ENCODE results near the gene ATP9B. TPM values are rescaled to one million over a fixed set of nuclear protein-coding genes. Genes with fewer than 3 reads are reported as not detected.

The ATP9B gene
- total RNA-seq, 1 donor from 2014 or later: 52.0 TPM

DNA sequence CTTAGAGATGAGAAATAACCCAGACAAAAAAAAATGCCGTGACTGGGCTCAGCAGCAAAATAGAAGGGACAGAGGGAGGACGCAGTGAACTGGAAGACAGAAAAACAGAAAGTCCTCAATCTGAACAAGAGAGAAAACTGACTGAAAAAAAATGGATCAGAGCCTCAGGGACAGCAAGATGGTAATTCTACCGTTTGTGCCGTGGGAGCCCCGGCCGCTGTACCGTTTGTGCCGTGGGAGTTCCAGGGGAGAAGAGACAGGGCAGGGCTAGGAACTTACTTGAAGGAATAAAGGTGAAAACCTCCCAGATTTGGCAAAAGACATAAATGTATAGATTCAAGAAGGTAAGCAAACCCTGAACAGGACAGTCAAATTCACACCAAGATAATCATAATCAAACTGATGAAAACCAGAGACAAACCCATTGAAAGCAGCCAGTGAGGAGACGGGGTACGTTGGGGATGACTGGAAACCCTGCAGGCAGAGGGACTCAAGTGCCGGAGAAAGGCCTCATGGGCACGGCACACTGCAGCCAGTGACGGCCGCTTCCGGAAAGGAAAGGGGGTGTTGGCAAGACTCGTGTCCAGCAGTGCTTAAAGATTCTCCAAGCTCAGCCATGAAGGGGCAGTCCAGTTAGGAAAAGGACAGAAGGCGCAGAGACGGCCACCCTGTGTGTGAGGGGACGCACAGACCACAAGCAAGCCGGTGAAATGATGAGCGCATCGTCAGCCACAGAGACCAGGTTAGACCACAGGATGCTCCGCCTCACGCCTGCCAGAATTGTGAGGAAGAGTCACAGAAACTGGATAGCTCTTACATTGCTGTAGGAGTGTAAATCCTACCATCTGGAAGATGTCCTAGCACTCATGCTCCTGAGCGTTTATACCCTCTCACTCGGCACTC is 286.5 kb downstream of the ATP9B start:
- TF ChIP-seq, protein P1, sequence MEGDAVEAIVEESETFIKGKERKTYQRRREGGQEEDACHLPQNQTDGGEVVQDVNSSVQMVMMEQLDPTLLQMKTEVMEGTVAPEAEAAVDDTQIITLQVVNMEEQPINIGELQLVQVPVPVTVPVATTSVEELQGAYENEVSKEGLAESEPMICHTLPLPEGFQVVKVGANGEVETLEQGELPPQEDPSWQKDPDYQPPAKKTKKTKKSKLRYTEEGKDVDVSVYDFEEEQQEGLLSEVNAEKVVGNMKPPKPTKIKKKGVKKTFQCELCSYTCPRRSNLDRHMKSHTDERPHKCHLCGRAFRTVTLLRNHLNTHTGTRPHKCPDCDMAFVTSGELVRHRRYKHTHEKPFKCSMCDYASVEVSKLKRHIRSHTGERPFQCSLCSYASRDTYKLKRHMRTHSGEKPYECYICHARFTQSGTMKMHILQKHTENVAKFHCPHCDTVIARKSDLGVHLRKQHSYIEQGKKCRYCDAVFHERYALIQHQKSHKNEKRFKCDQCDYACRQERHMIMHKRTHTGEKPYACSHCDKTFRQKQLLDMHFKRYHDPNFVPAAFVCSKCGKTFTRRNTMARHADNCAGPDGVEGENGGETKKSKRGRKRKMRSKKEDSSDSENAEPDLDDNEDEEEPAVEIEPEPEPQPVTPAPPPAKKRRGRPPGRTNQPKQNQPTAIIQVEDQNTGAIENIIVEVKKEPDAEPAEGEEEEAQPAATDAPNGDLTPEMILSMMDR (IDR thresholded peaks at IDR 0.05; ENCODE audit: unreplicated experiment): no peak
- DNase-seq (ENCODE audit: low spot score in 2 of 2, unreplicated experiment in 2 of 2): no peak
- H3K27ac Mint-ChIP-seq: no peak overlapping the region
- H3K9me3 Mint-ChIP-seq: no peaks in the 10 kb centered on the region
- peaks cover 10% of the 10 kb centered on the region for H3K36me3 Mint-ChIP-seq
- no peak overlapping the region for H3K4me3 Mint-ChIP-seq
- H3K4me1 Mint-ChIP-seq: no peaks in the 10 kb centered on the region
- no peaks in the 10 kb centered on the region for H3K27me3 Mint-ChIP-seq (ENCODE audit: low read depth)

DNA sequence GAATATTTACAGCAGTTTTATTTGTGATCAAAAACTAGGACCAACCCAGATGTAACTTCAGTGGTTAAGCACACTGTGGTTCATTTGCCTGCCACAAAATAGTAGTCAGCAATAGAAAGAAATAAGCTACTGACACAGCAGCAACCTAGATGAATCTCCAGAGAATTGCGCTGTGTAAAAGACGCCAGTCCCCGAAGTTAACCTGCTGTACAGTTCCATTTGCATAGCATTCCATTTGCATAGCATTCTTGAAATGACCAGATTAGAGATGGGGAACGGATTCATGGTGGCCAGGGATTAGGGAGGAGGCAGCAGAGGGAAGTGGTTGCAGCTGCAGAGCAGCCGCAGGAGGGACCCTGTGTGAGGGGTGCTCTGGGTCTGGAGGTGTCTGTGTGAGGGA is 287.2 kb downstream of the ATP9B start:
- peaks cover 18% of the 10 kb centered on the region for H3K36me3 Mint-ChIP-seq
- no peaks in the 10 kb centered on the region for H3K4me1 Mint-ChIP-seq
- no peaks in the 10 kb centered on the region for H3K9me3 Mint-ChIP-seq
- no peak for DNase-seq (ENCODE audit: low spot score in 2 of 2, unreplicated experiment in 2 of 2)
- no peak overlapping the region for H3K4me3 Mint-ChIP-seq
- H3K27ac Mint-ChIP-seq: no peak overlapping the region
- no peaks in the 10 kb centered on the region for H3K27me3 Mint-ChIP-seq (ENCODE audit: low read depth)
- TF ChIP-seq, protein P1 (IDR thresholded peaks at IDR 0.05; ENCODE audit: unreplicated experiment): no peak

DNA sequence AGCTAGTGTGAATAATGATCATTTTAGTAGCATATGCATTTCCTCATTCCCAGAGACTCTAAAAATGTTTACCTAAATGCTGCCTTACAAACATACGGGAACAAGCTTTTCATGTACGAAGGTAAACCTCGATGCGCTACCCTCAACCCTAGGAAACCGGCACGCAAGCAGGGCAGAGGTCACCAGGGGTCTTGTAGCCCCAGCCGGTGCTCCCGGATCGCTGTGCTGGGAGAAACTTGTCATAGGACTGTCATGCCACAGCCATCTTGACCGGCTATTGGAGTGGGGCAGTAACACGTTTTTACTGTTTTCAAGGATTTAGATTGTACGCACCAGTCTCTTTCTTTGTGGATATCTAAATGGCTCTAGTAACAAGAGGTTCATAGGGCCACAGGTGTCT is 291.7 kb downstream of the ATP9B start:
- Mint-ChIP-seq H3K4me3 (no peak overlapping the region), H3K4me1 (no peaks in the 10 kb centered on the region), H3K36me3 (peaks cover 38% of the 10 kb centered on the region), H3K27ac (no peak overlapping the region), H3K27me3 (ENCODE audit: low read depth) (no peaks in the 10 kb centered on the region), H3K9me3 (peaks cover 6% of the 10 kb centered on the region)
- TF ChIP-seq, protein P1 (IDR thresholded peaks at IDR 0.05; ENCODE audit: unreplicated experiment): no peak
- no peak for DNase-seq (ENCODE audit: low spot score in 2 of 2, unreplicated experiment in 2 of 2)

DNA sequence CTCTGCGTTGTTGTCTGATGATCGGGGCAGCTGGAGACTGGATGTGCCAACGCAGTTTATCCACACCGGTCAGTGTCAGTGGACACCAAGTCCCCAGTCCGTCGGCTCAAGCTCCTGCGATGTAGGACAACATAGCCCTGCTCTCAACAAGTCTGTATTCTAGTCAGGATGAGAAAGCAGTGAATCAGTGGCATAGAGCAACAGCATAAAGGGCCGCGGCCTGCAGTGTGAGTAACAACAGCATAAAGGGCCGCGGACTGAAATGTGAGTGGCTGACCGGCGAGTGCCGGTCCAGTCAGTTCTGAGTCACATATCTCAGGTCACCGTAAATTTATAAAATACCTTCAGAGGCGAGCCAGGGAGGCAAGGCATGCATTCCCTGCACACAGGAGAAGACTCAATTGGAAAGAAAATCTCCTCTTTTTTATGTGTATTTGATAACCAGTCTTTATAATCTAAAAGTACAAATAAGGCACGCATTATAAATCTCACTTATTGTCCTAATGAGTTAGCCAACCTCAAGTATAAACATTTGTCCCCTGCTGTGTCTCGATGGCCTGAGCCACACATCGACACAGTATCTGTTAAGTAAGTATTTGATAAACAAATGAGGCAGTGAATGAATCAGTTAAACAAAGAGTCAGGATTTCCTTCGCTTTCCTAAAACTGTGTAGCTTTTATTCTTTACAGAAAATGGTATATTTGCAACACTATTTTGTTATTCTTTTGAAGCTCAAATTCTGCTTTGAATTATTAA is 292.8 kb downstream of the ATP9B start:
- H3K27me3 Mint-ChIP-seq (ENCODE audit: low read depth): no peaks in the 10 kb centered on the region
- H3K9me3 Mint-ChIP-seq: peaks cover 6% of the 10 kb centered on the region
- no peak for DNase-seq (ENCODE audit: low spot score in 2 of 2, unreplicated experiment in 2 of 2)
- H3K27ac Mint-ChIP-seq: no peak overlapping the region
- TF ChIP-seq, protein P1 (IDR thresholded peaks at IDR 0.05; ENCODE audit: unreplicated experiment): no peak
- H3K4me3 Mint-ChIP-seq: no peak overlapping the region
- peaks cover 38% of the 10 kb centered on the region for H3K36me3 Mint-ChIP-seq
- peaks cover 2% of the 10 kb centered on the region for H3K4me1 Mint-ChIP-seq

DNA sequence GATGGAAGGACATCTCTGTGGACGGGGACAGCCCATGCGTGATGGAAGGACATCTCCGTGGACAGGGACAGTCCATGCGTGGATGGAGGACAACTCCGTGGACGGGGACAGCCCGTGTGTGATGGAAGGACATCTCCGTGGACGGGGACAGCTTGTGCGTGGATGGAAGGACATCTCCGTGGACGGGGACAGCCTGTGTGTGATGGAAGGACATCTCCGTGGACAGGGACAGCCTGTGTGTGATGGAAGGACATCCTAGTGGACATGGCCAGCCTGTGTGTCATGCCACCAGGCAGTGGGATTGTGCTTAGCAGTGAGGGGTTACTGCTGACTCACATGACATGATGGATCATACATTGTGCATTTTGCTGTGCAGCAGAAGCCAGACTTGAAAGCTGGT is 296.5 kb downstream of the ATP9B start:
- Mint-ChIP-seq H3K27me3 (ENCODE audit: low read depth) (no peaks in the 10 kb centered on the region), H3K4me1 (peaks cover 4% of the 10 kb centered on the region)

More for the DNA sequence above, 296.5 kb downstream of the ATP9B start:
- Mint-ChIP-seq H3K27ac (no peak overlapping the region), H3K36me3 (peaks cover 43% of the 10 kb centered on the region), H3K4me3 (no peak overlapping the region), H3K9me3 (peaks cover 6% of the 10 kb centered on the region)
- no peak for DNase-seq (ENCODE audit: low spot score in 2 of 2, unreplicated experiment in 2 of 2)
- TF ChIP-seq, protein P1 (IDR thresholded peaks at IDR 0.05; ENCODE audit: unreplicated experiment): no peak
